HG03108 (cell line): ENCODE results near the gene HLA-DPA1.
"Not testable (repeated sequence)": the region's sequence is repeated elsewhere in the genome, so short reads cannot be mapped to it uniquely, and the experiment has no call there.

Experiments
- ATAC-seq: cut with Tn5 transposase; IDR thresholded peaks from one replicate; pipeline ENCODE4 v1.9.1; 2021; ENCODE audit warnings: moderate library complexity; ENCODE audit not compliant: unreplicated experiment

HLA-DPA1 gene

GRCh38 chr6:33073431-33073871 lies at the start of gene HLA-DPA1:
TSS of gene HLA-DPA1 (minus strand) at chr6:33073649.
- ATAC-seq: peak; percentile 71

- no peak for ATAC-seq
Observed at GRCh38 chr6:33123181-33123580, 49.7 kb upstream of the HLA-DPA1 start.

- ATAC-seq: no peak
Observed at GRCh38 chr6:33120001-33120400, 46.6 kb upstream of the HLA-DPA1 start.

- ATAC-seq: no peak
Observed at GRCh38 chr6:33118525-33119123, 45.2 kb upstream of the HLA-DPA1 start.

- no peak for ATAC-seq
Observed at GRCh38 chr6:33117811-33118277, 44.4 kb upstream of the HLA-DPA1 start.

GRCh38 chr6:33116841-33117711 lies 43.6 kb upstream of the HLA-DPA1 start:
- no peak for ATAC-seq

- no peak for ATAC-seq
Observed at GRCh38 chr6:33116417-33116816, 43.0 kb upstream of the HLA-DPA1 start.

GRCh38 chr6:33114406-33114805 lies 41.0 kb upstream of the HLA-DPA1 start:
- no peak for ATAC-seq

- ATAC-seq: no peak
Observed at GRCh38 chr6:33113755-33114154, 40.3 kb upstream of the HLA-DPA1 start.

GRCh38 chr6:33112148-33112547 lies 38.7 kb upstream of the HLA-DPA1 start:
- ATAC-seq: peak; percentile 94

- ATAC-seq: no peak
Observed at GRCh38 chr6:33108307-33108706, 34.9 kb upstream of the HLA-DPA1 start.

GRCh38 chr6:33107641-33108040 lies 34.2 kb upstream of the HLA-DPA1 start:
- ATAC-seq: no peak

- ATAC-seq: no peak
Observed at GRCh38 chr6:33105916-33106871, 32.7 kb upstream of the HLA-DPA1 start.

GRCh38 chr6:33105386-33105785 lies 31.9 kb upstream of the HLA-DPA1 start:
- ATAC-seq: no peak

- no peak for ATAC-seq
Observed at GRCh38 chr6:33104887-33105286, 31.4 kb upstream of the HLA-DPA1 start.

- ATAC-seq: no peak
Observed at GRCh38 chr6:33103776-33104175, 30.3 kb upstream of the HLA-DPA1 start.

GRCh38 chr6:33101121-33101737 lies 27.8 kb upstream of the HLA-DPA1 start:
- not testable (repeated sequence) for ATAC-seq

- no peak for ATAC-seq
Observed at GRCh38 chr6:33095681-33096080, 22.2 kb upstream of the HLA-DPA1 start.

GRCh38 chr6:33093855-33094254 lies 20.4 kb upstream of the HLA-DPA1 start:
- ATAC-seq: no peak

GRCh38 chr6:33092385-33092784 lies 18.9 kb upstream of the HLA-DPA1 start:
- no peak for ATAC-seq

GRCh38 chr6:33091957-33092356 lies 18.5 kb upstream of the HLA-DPA1 start:
- ATAC-seq: no peak
